ENCODE data around the gene EXOC7.
A peak's percentile ranks its signal among the peaks of the same experiment; 100 is the strongest.

Gene EXOC7

DNA sequence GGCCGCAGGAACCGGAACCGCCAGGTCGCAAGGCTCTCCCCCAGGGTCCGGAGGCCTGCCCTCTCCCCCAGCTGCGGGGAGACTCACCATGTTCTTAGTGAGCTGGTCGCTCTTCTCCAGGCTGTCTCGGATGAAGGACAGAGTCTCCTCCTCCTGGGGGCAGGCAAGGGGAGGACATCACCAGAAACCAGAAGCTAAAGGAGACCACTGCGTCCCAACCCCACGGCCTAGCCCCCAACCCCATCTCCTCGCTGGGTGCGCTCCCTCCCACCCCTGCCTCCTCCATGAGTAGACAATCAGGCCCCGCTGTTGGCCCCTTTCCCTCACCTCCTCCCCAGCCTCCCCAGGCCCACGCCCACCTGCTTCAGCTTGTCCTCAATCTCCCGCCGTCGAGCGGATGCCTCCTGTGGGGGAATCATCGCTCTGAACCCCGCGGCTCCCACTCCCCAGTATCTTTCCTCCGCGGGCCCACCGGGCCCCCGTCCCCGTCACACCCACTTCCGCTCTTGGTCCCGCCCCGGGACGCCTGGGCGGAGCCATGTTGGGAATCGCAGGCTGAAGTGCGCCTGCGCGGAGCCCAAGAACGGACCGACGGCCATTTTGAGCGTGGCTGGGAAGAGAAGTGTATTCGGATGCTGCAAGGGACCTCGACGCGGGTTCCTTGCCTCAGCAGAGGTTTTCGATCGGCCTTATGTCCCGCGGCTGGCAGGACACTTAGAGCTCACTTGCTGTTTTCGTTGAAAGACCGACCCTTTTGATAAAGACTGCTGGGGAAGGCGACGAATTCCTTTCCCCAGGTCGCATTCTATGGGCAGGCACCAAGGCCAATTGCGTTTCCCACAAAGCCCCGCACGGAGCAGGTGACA, at the start of gene EXOC7:
Gene EXOC7 (minus strand): TSS at position 514 of the 866 bp plus-strand sequence. CDS start 95 bp downstream, at position 419.
- H3K4me1 ChIP-seq (ENCODE audit: insufficient read depth, low read length), result peaks cover 14% of the 10 kb centered on the region
- H3K27ac ChIP-seq (ENCODE audit: low read length), result peak within 1 kb of the TSS; percentile 98
- peak within 1 kb of the TSS; percentile 93 for H3K4me3 ChIP-seq (ENCODE audit: low read length)
- H3K36me3 ChIP-seq (ENCODE audit: insufficient read depth, low read depth, low read length), result peaks cover 31% of the 10 kb centered on the region
- no peaks in the 10 kb centered on the region for H3K27me3 ChIP-seq (ENCODE audit: insufficient read depth, low read length)
- peak within 1 kb of the TSS; percentile 86 for H3K9ac ChIP-seq (ENCODE audit: low read depth, low read length)
- H3K9me3 ChIP-seq (ENCODE audit: insufficient read depth, low read depth, low read length), result no peaks in the 10 kb centered on the region

GRCh38 chr17:76153202-76153601, 49.6 kb upstream of the EXOC7 start:
- no peaks in the 10 kb centered on the region for H3K4me1 ChIP-seq (ENCODE audit: insufficient read depth, low read length)
- H3K9me3 ChIP-seq (ENCODE audit: insufficient read depth, low read depth, low read length), result no peaks in the 10 kb centered on the region
- peaks cover 5% of the 10 kb centered on the region; the same call in 1 of the 2 replicates for H3K27me3 ChIP-seq (ENCODE audit: insufficient read depth, low read length)
- H3K36me3 ChIP-seq (ENCODE audit: insufficient read depth, low read depth, low read length), result no peaks in the 10 kb centered on the region; the same call in 1 of the 2 replicates
- no peak overlapping the region for H3K4me3 ChIP-seq (ENCODE audit: low read length)
- no peak overlapping the region for H3K27ac ChIP-seq (ENCODE audit: low read length)
- no peak overlapping the region for H3K9ac ChIP-seq (ENCODE audit: low read depth, low read length)

DNA sequence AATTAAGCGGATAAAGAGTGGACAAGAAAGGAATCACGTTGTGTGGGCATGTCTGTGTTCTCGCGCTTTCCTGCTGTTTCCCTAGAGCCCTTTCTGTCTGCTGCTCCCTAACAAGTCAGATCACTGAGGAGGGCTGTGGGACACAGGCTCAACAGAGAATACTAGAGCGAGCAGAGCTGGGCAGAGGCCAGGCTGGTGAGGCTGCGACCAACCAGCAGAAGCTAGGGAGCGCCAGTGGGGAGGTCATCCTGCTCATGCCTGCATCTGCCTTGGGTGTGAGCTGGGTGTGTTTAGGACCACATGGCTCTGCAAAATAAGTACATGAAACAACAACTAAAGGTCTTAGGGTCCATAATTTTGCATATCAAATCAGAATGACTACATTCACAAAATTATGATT, 49.0 kb upstream of the EXOC7 start:
- H3K9me3 ChIP-seq (ENCODE audit: insufficient read depth, low read depth, low read length), result no peaks in the 10 kb centered on the region
- no peaks in the 10 kb centered on the region; the same call in 1 of the 2 replicates for H3K36me3 ChIP-seq (ENCODE audit: insufficient read depth, low read depth, low read length)
- H3K4me3 ChIP-seq (ENCODE audit: low read length), result no peak overlapping the region
- H3K27me3 ChIP-seq (ENCODE audit: insufficient read depth, low read length), result peaks cover 5% of the 10 kb centered on the region; the same call in 1 of the 2 replicates
- H3K9ac ChIP-seq (ENCODE audit: low read depth, low read length), result no peak overlapping the region
- H3K4me1 ChIP-seq (ENCODE audit: insufficient read depth, low read length), result no peaks in the 10 kb centered on the region
- no peak overlapping the region for H3K27ac ChIP-seq (ENCODE audit: low read length)

DNA sequence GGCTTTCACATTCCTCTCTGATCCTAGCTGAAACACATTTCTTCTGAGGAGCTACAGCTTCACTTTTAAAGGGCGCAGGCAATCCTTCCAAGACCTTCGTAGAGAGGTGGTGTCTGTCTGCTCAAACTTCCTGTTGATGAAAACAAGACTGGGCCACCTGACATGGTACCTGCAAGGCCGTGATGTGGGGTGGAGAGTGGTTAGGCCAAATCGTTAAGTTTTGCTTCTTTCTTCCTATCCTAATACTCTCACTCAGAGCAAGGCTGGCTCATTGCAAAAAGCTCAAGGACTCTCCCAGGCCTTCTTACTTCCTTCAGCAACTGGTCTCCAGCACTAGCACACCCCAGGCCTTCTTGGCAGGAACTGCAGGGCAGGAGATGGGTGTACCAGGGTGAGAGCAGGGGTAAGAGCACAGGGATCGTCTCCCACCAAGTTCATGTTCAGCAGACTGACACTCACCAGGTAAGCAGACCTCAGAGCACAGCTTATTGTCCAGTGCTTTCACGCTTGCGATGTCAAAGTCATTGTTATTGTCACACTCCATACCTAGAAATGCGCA, 48.4 kb upstream of the EXOC7 start:
- Histone ChIP-seq H3K36me3 (ENCODE audit: insufficient read depth, low read depth, low read length) (no peaks in the 10 kb centered on the region; the same call in 1 of the 2 replicates), H3K9me3 (ENCODE audit: insufficient read depth, low read depth, low read length) (no peaks in the 10 kb centered on the region), H3K4me1 (ENCODE audit: insufficient read depth, low read length) (no peaks in the 10 kb centered on the region), H3K27me3 (ENCODE audit: insufficient read depth, low read length) (peaks cover 5% of the 10 kb centered on the region; the same call in 1 of the 2 replicates), H3K27ac (ENCODE audit: low read length) (no peak overlapping the region), H3K9ac (ENCODE audit: low read depth, low read length) (no peak overlapping the region), H3K4me3 (ENCODE audit: low read length) (no peak overlapping the region)

GRCh38 chr17:76150712-76151622, 47.4 kb upstream of the EXOC7 start:
- Histone ChIP-seq H3K27me3 (ENCODE audit: insufficient read depth, low read length) (peaks cover 11% of the 10 kb centered on the region; the same call in 1 of the 2 replicates), H3K9ac (ENCODE audit: low read depth, low read length) (no peak overlapping the region), H3K36me3 (ENCODE audit: insufficient read depth, low read depth, low read length) (no peaks in the 10 kb centered on the region; the same call in 1 of the 2 replicates), H3K4me3 (ENCODE audit: low read length) (no peak overlapping the region), H3K9me3 (ENCODE audit: insufficient read depth, low read depth, low read length) (no peaks in the 10 kb centered on the region), H3K27ac (ENCODE audit: low read length) (no peak overlapping the region), H3K4me1 (ENCODE audit: insufficient read depth, low read length) (no peaks in the 10 kb centered on the region)

GRCh38 chr17:76149214-76149613, 45.6 kb upstream of the EXOC7 start:
- Histone ChIP-seq H3K27ac (ENCODE audit: low read length) (no peak overlapping the region), H3K36me3 (ENCODE audit: insufficient read depth, low read depth, low read length) (no peaks in the 10 kb centered on the region; the same call in 1 of the 2 replicates), H3K9ac (ENCODE audit: low read depth, low read length) (no peak overlapping the region), H3K4me1 (ENCODE audit: insufficient read depth, low read length) (peaks cover 3% of the 10 kb centered on the region; the same call in 1 of the 2 replicates), H3K4me3 (ENCODE audit: low read length) (no peak overlapping the region), H3K9me3 (ENCODE audit: insufficient read depth, low read depth, low read length) (no peaks in the 10 kb centered on the region), H3K27me3 (ENCODE audit: insufficient read depth, low read length) (peaks cover 25% of the 10 kb centered on the region; the same call in 1 of the 2 replicates)

DNA sequence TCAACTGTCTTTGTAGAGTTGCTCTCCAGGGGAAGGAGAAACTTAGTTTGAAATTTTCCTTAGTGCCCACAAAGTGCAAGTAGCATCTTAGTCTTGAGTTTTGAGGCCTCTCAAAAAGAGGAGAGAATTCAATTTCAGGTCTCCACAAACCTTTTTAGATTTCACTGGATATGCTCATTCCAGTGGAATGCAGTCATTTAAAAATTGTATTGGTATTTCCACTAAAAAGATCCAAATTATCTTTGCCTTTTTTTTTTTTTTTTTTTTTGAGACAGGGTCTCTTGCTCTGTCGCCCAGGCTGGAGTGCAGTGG, 44.4 kb upstream of the EXOC7 start:
- no peaks in the 10 kb centered on the region for H3K9me3 ChIP-seq (ENCODE audit: insufficient read depth, low read depth, low read length)
- H3K4me3 ChIP-seq (ENCODE audit: low read length), result no peak overlapping the region
- H3K9ac ChIP-seq (ENCODE audit: low read depth, low read length), result no peak overlapping the region
- peaks cover 9% of the 10 kb centered on the region for H3K4me1 ChIP-seq (ENCODE audit: insufficient read depth, low read length)
- H3K27me3 ChIP-seq (ENCODE audit: insufficient read depth, low read length), result peaks cover 36% of the 10 kb centered on the region
- no peak overlapping the region for H3K27ac ChIP-seq (ENCODE audit: low read length)
- H3K36me3 ChIP-seq (ENCODE audit: insufficient read depth, low read depth, low read length), result no peaks in the 10 kb centered on the region; the same call in 1 of the 2 replicates

DNA sequence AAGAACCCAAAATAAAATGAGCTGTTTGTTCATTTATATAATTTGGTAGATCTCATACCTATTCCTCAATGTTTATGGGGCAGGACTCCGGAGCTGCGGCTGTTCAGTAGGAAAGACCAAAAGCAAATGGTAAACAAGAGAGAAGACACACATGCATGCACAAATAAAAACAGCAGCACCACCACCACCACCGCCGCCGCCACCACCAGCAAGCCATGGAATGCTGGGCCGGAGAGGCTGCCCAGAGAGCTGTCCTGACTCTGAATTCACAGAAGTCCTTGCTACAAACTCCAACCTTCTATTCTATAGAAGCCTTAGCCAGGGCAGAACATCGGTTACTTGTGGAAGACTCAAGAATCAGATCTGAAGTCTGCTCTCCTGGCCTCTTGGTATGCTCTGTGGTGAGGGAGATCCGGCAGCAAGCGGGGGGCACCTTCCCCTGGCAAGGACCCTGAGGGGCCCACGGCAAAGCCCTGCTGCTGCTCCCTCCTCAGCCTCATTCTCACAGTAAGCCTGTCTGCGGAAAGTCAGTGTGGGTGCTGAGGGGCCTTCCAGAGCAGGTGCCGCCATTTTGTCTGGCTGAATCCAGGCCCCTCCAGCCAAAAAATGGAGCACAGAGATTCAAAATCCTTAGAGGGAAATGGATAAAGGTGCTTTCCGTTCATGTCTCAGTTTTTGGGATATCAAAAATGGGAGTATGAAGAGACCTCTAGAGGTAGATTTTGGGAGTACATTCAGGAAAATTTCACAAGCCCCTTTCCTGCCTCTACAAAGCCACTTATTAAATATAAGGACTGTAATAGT, 43.8 kb upstream of the EXOC7 start:
- Histone ChIP-seq H3K4me1 (ENCODE audit: insufficient read depth, low read length) (peaks cover 13% of the 10 kb centered on the region), H3K9ac (ENCODE audit: low read depth, low read length) (no peak overlapping the region), H3K27ac (ENCODE audit: low read length) (no peak overlapping the region), H3K36me3 (ENCODE audit: insufficient read depth, low read depth, low read length) (no peaks in the 10 kb centered on the region; the same call in 1 of the 2 replicates), H3K9me3 (ENCODE audit: insufficient read depth, low read depth, low read length) (no peaks in the 10 kb centered on the region), H3K4me3 (ENCODE audit: low read length) (no peak overlapping the region), H3K27me3 (ENCODE audit: insufficient read depth, low read length) (peaks cover 42% of the 10 kb centered on the region)

- Histone ChIP-seq H3K4me1 (ENCODE audit: insufficient read depth, low read length) (peaks cover 22% of the 10 kb centered on the region), H3K4me3 (ENCODE audit: low read length) (no peak overlapping the region), H3K36me3 (ENCODE audit: insufficient read depth, low read depth, low read length) (no peaks in the 10 kb centered on the region), H3K9ac (ENCODE audit: low read depth, low read length) (no peak overlapping the region), H3K9me3 (ENCODE audit: insufficient read depth, low read depth, low read length) (no peaks in the 10 kb centered on the region), H3K27ac (ENCODE audit: low read length) (no peak overlapping the region), H3K27me3 (ENCODE audit: insufficient read depth, low read length) (peaks cover 50% of the 10 kb centered on the region)
Measured at GRCh38 chr17:76146053-76146851, 42.7 kb upstream of the EXOC7 start.

DNA sequence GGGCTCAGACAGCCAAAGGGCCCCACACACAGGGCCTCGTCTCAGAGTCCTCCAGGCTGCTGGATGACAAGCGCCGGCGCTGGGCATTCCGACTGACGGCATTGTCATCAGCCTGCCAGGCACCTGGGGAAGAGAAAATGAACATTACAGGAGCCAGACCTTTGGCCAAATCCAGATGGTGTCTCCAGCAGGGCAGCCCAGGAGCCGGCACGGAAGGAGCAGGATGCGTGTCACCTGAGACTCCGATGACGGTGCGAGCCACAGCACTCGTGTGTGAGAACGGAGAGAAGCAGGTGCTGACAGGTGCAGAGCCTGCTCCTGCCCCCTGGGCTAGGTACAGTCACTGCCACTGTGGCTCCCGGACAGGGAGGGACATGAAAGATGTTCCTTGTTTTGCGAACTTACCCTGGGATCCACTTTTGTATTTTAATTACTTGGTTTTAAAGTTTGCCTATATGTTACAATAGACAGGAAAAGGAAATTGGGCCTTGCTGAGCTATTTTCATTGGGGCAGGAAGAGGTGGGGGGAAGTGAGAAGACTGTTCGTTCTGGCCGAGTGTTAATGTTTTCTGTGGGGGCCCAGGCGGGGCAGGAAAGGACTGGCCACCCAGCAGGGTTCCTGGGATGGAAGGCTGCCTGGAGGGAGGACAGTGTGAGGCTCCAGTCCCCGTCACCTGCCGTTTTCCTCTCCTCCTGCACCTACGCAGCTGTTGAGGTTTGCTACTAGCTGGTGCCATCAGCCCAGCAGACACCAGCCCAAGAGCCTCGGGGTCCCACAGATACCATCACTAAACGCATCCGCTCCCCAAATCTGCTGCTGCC, 41.9 kb upstream of the EXOC7 start:
- Histone ChIP-seq H3K9me3 (ENCODE audit: insufficient read depth, low read depth, low read length) (no peaks in the 10 kb centered on the region), H3K36me3 (ENCODE audit: insufficient read depth, low read depth, low read length) (no peaks in the 10 kb centered on the region), H3K9ac (ENCODE audit: low read depth, low read length) (no peak overlapping the region), H3K27ac (ENCODE audit: low read length) (no peak overlapping the region), H3K4me1 (ENCODE audit: insufficient read depth, low read length) (peaks cover 24% of the 10 kb centered on the region), H3K4me3 (ENCODE audit: low read length) (no peak overlapping the region), H3K27me3 (ENCODE audit: insufficient read depth, low read length) (peaks cover 57% of the 10 kb centered on the region)

Data from iPS-20b (cell line).